Middle frontal gyrus (tissue), 1 donor: Measurements from ENCODE around the gene LIPJ.

ENCODE experiments used
- DNase-seq: peaks from one replicate; pipeline ENCODE4 v3.0.0-alpha.2; 2015; ENCODE audit warnings: low spot score; ENCODE audit errors: extremely low spot score

Gene LIPJ

DNA sequence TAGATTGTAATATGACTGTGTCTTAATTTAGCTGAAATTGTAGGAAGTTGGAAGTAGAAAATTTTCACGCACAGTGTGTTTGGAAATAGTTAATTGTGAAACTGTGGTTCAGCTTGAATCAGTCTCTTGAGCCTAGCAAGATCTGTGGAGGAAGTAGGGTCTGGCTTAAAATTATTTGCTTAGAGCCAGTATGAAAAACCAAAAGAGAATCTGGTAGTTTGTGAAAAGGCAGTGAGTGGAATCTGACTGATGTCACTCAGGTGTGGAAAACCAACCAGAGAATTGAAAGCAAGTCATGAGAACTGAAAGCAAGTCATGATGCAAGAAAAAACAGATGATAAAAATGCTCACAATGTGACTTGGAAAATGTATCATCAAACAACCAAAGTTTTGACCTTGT lies 11.5 kb downstream of the LIPJ start:
- no peak for DNase-seq

- DNase-seq: no peak
Observed at GRCh38 chr10:88608052-88608732, 21.6 kb downstream of the LIPJ start.

- DNase-seq: no peak
Observed at GRCh38 chr10:88608780-88609179, 22.2 kb downstream of the LIPJ start.

- DNase-seq: no peak
Observed at GRCh38 chr10:88616250-88616977, 29.9 kb downstream of the LIPJ start.

GRCh38 chr10:88617772-88618300 lies 31.3 kb downstream of the LIPJ start:
- DNase-seq: no peak

DNA sequence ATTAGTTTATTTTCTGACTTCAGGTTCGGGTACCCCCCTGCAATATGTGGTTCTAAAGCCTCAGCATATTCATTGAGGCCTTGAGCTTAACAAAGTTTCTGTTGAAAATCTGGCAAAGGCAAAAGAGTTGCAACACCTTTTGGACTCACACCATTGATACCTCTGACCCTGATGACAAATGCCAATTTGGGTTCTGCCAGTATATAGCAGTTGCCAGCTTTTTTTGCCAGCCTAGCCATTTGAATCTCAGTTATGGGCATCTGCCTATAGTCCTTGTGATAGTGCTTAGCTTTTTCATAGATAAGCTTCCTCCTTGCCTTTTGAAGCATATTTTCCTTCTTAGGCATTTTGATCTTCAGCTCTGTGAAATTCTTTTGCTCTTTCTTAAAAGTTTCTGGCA lies 31.9 kb downstream of the LIPJ start:
- DNase-seq: no peak

DNA sequence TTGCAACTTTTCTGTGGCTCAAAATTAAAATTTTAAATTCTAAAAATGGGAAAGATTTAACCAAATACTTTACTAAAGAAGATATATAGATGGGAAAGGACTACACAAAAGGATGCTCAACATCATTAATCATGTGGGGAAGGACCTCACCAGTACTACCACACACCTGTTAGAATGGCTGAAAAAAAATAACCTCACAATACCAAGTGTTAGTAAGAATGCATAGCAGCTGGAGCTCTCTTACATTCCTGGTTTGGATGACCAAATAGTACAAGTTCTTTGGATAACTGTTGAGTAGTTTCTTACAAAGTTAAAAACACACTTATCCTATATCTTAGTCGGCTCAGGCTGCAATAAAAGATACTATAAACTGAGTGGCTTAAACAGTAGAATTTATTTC lies 33.9 kb downstream of the LIPJ start:
- DNase-seq: no peak

DNA sequence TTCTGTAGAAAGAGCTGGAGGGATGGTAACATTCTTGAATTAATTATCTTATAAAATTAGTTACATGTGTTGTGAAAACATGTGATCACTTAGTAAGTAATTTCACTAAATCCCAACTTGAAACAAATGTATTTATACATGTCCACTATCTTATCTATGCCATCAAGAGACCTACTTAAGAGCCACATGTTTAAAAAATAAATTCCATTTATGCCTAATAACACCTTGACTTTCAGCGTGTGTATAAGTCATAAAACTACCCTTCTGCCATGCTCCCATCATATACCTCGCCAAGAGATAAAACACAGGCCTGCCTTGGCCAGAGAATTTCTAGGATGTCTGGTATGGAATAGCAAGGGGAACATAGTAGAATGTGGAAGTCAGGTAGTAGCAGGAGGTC lies 37.3 kb downstream of the LIPJ start:
- DNase-seq: no peak

GRCh38 chr10:88624840-88625239 lies 38.3 kb downstream of the LIPJ start:
- no peak for DNase-seq

GRCh38 chr10:88640186-88640585 lies 53.6 kb downstream of the LIPJ start:
- DNase-seq: no peak

DNA sequence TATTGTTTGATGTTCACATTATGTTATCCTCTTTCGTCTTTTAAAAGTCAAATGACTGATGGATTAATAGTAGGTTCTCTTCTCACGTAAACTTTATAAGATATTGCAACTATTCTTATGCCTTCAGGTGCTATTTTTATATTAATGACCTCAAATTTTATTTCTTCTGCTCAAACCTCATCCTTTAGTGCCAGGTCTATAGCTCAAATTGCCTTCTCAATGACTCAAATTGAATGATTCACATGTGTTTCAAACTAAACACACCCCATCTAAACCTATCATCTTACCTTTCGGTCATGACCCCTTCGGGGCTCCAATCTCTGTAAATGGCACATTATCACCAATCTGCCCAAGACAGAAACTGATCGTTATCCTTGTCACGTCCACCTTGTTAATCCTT lies 55.6 kb downstream of the LIPJ start:
- DNase-seq: no peak

- no peak for DNase-seq
Observed at GRCh38 chr10:88642963-88643362, 56.4 kb downstream of the LIPJ start.

DNA sequence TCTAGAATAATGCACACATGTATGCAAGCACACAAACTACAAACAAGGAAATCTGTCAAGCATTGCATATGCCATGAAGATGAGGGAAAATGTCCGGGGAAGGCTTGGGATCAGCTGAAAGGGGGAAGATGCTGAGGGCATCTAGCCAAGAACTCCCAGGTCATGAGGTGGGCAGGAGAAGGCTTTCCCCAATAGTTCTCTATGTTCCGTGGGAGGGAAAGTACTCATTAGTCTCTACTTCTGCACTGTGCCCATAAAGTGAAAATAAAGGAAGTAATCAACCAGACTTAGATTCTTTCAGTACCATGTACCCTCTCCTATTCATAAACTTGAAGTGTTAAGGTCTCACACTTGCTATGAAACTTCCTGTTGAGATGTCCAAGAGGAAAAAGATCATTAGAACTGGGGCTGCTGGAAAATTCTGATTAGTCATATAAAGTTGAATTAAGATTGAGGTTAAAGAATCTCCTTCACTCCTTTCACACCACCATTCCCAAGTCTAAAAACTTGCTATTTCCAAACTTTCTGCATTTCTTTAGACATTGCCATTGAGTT lies 60.6 kb downstream of the LIPJ start:
- no peak for DNase-seq

GRCh38 chr10:88651101-88651551 lies 64.6 kb downstream of the LIPJ start:
- DNase-seq: no peak

DNA sequence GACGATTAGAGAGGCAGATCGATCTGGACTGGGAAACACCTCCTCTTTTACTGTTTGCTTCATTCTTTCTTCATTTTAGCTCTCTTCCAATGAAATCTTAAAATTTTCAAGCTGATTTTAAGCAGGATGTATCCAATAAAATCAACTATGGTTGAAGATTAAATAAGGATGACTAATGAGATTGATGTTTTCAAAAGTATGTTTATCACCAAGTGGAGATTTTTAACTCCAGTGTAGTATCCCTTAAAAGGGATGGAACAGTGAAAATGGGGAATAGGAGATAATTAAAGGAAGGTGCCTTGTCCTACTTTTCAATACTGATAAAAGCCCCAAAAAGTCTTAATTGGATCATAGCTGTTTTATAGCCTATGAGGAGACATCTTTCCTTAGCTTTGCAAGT lies 66.1 kb downstream of the LIPJ start:
- no peak for DNase-seq
